ENCODE data around the gene GOLGA1. TPM values are rescaled to one million over a fixed set of nuclear protein-coding genes. Genes with fewer than 3 reads are reported as not detected.

GOLGA1 gene
- total RNA-seq, 2 experiments from 2014 or later, result 13.5 to 19.0 TPM

DNA sequence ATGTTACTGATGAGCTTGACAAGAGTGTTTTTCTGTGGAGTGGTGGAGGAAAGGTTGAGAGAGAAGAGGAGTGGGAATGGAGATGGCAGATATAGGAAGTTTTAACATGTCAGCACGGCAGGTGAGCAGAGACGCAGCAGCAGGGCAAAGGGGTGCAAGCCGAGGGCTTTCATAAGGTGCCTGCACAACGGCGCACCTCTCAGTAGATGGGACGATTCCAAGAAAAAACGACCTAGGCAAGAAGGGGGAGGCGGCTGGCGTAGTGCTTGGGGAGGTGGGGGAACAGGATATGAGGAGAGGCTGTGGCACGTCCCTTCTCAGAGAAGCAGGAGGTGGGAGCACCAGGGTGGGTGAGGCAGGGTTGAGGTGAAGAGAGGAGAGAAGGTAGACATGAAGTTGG lies 54.4 kb downstream of the GOLGA1 start:
- no peak for ATAC-seq
- H3K9me3 Mint-ChIP-seq (ENCODE audit: low read depth), result no peaks in the 10 kb centered on the region
- H3K36me3 Mint-ChIP-seq, result peaks cover 15% of the 10 kb centered on the region
- CTCF ChIA-PET, result interaction anchor here (0.9 to 1.8 kb wide), 3 partner anchors 24 to 257 kb away, joined by 3 to 5 read pairs (median 3); partner anchors contain the start of genes ARPC5L, SCAI and WDR38
- no peak for DNase-seq
- H3K4me3 Mint-ChIP-seq, result no peak overlapping the region
- H3K4me1 Mint-ChIP-seq, result no peaks in the 10 kb centered on the region
- H3K27ac Mint-ChIP-seq, result no peak overlapping the region
- no peaks in the 10 kb centered on the region for H3K27me3 Mint-ChIP-seq

DNA sequence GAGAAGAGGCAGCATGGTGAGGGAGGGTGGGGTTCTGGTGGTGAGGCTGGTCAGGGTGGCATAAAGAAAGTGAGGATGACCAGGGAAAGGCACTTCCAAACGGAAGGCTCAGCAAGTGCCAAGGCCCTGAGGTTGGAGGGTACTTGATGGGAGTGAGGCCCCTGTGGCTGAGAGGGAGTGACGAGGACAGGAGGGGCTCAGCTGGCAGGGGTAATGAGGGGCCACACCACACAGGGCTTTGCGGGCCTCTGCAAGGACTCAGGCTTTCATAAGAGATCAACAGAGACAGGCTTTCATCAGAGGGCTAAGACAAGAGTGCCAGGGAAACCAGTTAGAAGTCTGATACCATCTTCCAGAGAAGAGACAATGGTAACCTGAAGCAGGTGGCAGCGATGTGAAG lies 55.3 kb downstream of the GOLGA1 start:
- no peaks in the 10 kb centered on the region for H3K27me3 Mint-ChIP-seq
- no peaks in the 10 kb centered on the region for H3K4me1 Mint-ChIP-seq
- H3K4me3 Mint-ChIP-seq, result no peak overlapping the region
- DNase-seq (no peak), ATAC-seq (no peak)
- H3K36me3 Mint-ChIP-seq, result peaks cover 12% of the 10 kb centered on the region
- no peak overlapping the region for H3K27ac Mint-ChIP-seq
- H3K9me3 Mint-ChIP-seq (ENCODE audit: low read depth), result no peaks in the 10 kb centered on the region
- CTCF ChIA-PET, result interaction anchor here (0.9 to 1.8 kb wide), 2 partner anchors 23 to 32 kb away, joined by 3 to 5 read pairs; partner anchors contain the start of genes ARPC5L and WDR38

DNA sequence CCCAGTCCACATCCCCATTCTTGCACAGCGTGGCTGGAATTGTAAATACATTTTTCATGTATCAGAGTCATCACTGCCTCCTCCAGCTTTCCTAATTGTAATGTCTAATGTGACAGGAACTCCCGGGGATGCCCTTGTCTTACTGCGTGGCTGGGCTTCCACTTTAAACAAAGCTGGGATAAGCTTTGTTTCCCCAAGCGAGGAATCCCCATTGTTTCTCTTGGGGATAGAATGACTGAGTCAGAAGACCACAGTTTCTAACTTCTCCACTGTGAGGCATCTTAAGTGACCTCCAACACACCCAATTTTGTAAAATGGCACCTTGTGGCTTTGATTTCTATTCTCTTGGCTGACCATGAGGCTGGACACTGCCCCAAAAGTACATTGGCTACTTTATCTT lies 56.5 kb downstream of the GOLGA1 start:
- Mint-ChIP-seq H3K4me1 (no peaks in the 10 kb centered on the region), H3K27ac (no peak overlapping the region), H3K9me3 (ENCODE audit: low read depth) (no peaks in the 10 kb centered on the region), H3K36me3 (peaks cover 14% of the 10 kb centered on the region), H3K27me3 (no peaks in the 10 kb centered on the region), H3K4me3 (no peak overlapping the region)
- no peak for ATAC-seq
- CTCF ChIA-PET, result no interaction called here
- no peak for DNase-seq

DNA sequence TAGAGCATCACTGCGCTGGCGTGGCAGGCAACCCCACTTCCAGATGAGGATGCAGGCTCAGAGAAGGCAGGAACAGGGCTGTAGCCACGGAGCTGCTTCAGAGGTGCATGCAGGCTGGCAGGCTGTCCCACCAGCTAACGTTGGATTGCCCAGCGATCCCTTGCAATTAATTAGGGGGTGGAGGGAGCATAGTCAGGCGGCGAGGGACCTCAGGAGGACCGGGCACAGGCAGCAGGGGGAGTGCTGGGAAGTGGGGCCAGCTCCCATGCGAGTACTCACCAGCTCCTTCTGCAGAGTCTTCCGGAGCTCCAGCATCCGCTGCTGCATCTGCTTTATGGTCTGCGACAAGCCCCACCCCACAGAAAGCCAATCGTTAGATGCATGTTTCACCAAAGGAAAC lies 58.7 kb downstream of the GOLGA1 start:
- Mint-ChIP-seq H3K27ac (no peak overlapping the region), H3K36me3 (peaks cover 24% of the 10 kb centered on the region), H3K4me1 (no peaks in the 10 kb centered on the region), H3K4me3 (no peak overlapping the region), H3K27me3 (no peaks in the 10 kb centered on the region), H3K9me3 (ENCODE audit: low read depth) (no peaks in the 10 kb centered on the region)
- CTCF ChIA-PET, result interaction anchor here (1.2 to 1.7 kb wide), 2 partner anchors 30 to 111 kb away, joined by 3 to 5 read pairs; no protein-coding TSS in a partner anchor
- DNase-seq (no peak), ATAC-seq (no peak)

DNA sequence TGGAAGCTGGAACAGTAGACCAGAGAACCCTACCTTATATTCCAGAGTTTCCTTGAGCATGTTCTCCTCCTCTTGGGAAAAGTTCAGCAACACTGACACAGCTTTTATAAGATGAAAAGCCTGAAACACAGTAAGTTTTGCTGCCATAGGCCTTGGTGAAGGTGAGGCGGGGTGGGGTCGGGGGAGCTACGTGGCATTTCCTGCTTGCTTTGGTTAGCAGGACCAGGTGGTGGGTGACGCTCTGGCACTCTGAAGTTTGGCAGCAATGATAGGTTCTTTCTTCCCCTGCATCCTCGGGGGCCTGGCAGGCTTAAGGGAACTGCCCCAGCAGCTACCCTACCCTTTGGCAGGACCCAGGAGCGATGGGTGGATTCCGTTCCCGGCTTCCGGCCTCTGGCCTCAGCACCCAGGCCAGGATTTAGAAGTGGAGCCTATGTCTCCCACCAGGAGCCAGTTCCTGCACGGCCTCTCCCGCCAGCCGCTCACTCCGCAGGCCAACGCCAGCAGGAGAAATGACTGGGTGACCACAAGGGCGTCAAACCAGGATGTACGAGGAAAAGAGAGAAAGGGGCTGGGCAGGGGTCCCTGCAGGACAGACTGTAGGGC lies 59.6 kb downstream of the GOLGA1 start:
- H3K4me1 Mint-ChIP-seq, result peaks cover 3% of the 10 kb centered on the region
- H3K4me3 Mint-ChIP-seq, result no peak overlapping the region
- H3K27ac Mint-ChIP-seq, result no peak overlapping the region
- DNase-seq, result no peak
- no peaks in the 10 kb centered on the region for H3K27me3 Mint-ChIP-seq
- no peak for ATAC-seq
- CTCF ChIA-PET, result no interaction called here
- H3K36me3 Mint-ChIP-seq, result peaks cover 28% of the 10 kb centered on the region
- H3K9me3 Mint-ChIP-seq (ENCODE audit: low read depth), result no peaks in the 10 kb centered on the region

DNA sequence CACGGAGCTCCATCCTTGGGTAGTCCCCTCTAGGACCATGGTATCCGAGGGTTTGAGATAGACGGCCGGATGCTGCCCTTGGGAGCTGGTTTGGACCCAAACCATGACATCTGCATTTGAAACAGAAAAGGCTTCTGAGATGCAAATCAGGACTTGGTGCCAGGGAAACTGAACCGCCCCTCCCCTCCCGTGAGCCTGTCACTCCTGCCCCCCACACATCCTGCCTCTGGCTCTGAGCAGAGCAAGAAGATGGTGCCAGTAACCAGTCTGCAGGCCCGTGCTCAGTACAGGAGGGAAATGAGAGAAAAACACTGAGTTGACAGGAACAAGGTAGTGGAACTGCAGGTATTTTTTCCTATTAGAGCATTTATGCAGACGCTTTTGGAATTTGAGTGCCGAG lies 60.4 kb downstream of the GOLGA1 start:
- H3K4me1 Mint-ChIP-seq, result peaks cover 4% of the 10 kb centered on the region
- DNase-seq, result no peak
- H3K27ac Mint-ChIP-seq, result peak overlapping the region; percentile 28
- no peaks in the 10 kb centered on the region for H3K9me3 Mint-ChIP-seq (ENCODE audit: low read depth)
- no peak overlapping the region for H3K4me3 Mint-ChIP-seq
- H3K36me3 Mint-ChIP-seq, result peaks cover 31% of the 10 kb centered on the region
- no peak for ATAC-seq
- H3K27me3 Mint-ChIP-seq, result no peaks in the 10 kb centered on the region
- CTCF ChIA-PET, result interaction anchor here (1.3 kb wide), 1 partner anchor 28 kb away, joined by 3 read pairs; no protein-coding TSS in a partner anchor

- H3K4me3 Mint-ChIP-seq, result no peak overlapping the region
- no peaks in the 10 kb centered on the region for H3K9me3 Mint-ChIP-seq (ENCODE audit: low read depth)
- peak overlapping the region; percentile 3 for H3K27ac Mint-ChIP-seq
- CTCF ChIA-PET, result interaction anchor here (1.3 to 2.4 kb wide), 3 partner anchors 14 to 27 kb away, joined by 3 to 7 read pairs (median 3); partner anchors contain the start of gene WDR38
- DNase-seq (no peak), ATAC-seq (no peak)
- peaks cover 35% of the 10 kb centered on the region for H3K36me3 Mint-ChIP-seq
- no peaks in the 10 kb centered on the region for H3K27me3 Mint-ChIP-seq
- peaks cover 13% of the 10 kb centered on the region for H3K4me1 Mint-ChIP-seq
Measured at GRCh38 chr9:124879226-124879625, 61.7 kb downstream of the GOLGA1 start.

- Mint-ChIP-seq H3K9me3 (ENCODE audit: low read depth) (no peaks in the 10 kb centered on the region), H3K4me3 (no peak overlapping the region), H3K27me3 (no peaks in the 10 kb centered on the region), H3K36me3 (peaks cover 39% of the 10 kb centered on the region), H3K27ac (no peak overlapping the region), H3K4me1 (peaks cover 19% of the 10 kb centered on the region)
- ATAC-seq (no peak), DNase-seq (no peak)
- CTCF ChIA-PET, result interaction anchor here (2.4 kb wide), 1 partner anchor 25 kb away, joined by 7 read pairs; the partner anchor contains the start of gene WDR38
Measured at GRCh38 chr9:124878518-124878917, 62.4 kb downstream of the GOLGA1 start.

DNA sequence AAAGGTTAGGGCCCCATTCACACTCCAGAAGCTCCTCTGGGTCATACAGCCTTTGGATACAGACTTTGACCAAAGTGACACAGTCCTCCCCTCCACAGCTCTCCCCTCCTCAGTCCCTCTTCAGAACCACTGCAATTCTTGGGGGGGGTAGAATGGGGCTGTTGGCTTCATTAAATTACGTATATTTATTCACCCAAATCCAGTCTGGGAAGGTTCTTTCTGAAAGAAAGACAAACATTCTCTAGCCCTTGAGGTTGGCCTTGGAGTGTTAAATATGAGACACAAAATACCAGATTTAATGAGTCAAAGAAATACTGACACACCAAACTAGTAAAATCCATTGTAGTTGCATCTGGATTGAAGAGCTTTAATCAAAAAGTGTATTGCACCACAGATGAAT lies 62.9 kb downstream of the GOLGA1 start:
- Mint-ChIP-seq H3K36me3 (peaks cover 44% of the 10 kb centered on the region), H3K4me1 (peaks cover 24% of the 10 kb centered on the region), H3K9me3 (ENCODE audit: low read depth) (no peaks in the 10 kb centered on the region), H3K4me3 (no peak overlapping the region), H3K27ac (no peak overlapping the region), H3K27me3 (no peaks in the 10 kb centered on the region)
- DNase-seq, result no peak
- CTCF ChIA-PET, result interaction anchor here (0.9 to 2.4 kb wide), 2 partner anchors 24 to 31 kb away, joined by 4 to 7 read pairs; partner anchors contain the start of gene WDR38
- ATAC-seq, result no peak

GRCh38 chr9:124877021-124877782 lies 63.7 kb downstream of the GOLGA1 start:
- Mint-ChIP-seq H3K36me3 (peaks cover 50% of the 10 kb centered on the region), H3K4me1 (peaks cover 31% of the 10 kb centered on the region), H3K27ac (no peak overlapping the region), H3K4me3 (no peak overlapping the region), H3K27me3 (no peaks in the 10 kb centered on the region), H3K9me3 (ENCODE audit: low read depth) (no peaks in the 10 kb centered on the region)
- CTCF ChIA-PET, result interaction anchor here (0.9 to 2.4 kb wide), 2 partner anchors 24 to 30 kb away, joined by 4 to 7 read pairs; partner anchors contain the start of gene WDR38
- no peak for DNase-seq
- no peak for ATAC-seq

DNA sequence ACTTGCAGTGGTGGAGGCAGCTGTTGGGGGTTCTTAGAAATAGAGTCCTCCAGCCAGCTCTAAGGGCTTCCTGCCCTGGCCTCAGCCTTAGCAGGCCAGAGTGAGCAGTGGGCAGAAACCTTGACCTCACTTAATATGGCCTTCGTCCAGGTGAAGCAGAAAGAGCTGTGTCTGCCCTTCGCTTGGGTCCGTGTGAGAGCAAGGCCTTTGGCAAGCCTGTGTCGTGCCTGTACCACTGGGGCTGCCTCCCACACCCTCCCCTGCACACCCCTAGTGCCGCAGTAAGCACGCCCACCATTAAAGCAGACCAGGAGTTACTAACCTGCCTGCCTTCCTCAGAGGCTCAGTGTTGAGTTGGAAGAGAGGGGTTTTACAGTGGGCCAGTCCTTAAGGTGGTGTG lies 65.4 kb downstream of the GOLGA1 start:
- DNase-seq, result no peak
- H3K27ac Mint-ChIP-seq, result no peak overlapping the region
- H3K27me3 Mint-ChIP-seq, result no peaks in the 10 kb centered on the region
- H3K9me3 Mint-ChIP-seq (ENCODE audit: low read depth), result no peaks in the 10 kb centered on the region
- peaks cover 65% of the 10 kb centered on the region for H3K36me3 Mint-ChIP-seq
- H3K4me3 Mint-ChIP-seq, result no peak overlapping the region
- H3K4me1 Mint-ChIP-seq, result peaks cover 47% of the 10 kb centered on the region
- no peak for ATAC-seq
- CTCF ChIA-PET, result no interaction called here

DNA sequence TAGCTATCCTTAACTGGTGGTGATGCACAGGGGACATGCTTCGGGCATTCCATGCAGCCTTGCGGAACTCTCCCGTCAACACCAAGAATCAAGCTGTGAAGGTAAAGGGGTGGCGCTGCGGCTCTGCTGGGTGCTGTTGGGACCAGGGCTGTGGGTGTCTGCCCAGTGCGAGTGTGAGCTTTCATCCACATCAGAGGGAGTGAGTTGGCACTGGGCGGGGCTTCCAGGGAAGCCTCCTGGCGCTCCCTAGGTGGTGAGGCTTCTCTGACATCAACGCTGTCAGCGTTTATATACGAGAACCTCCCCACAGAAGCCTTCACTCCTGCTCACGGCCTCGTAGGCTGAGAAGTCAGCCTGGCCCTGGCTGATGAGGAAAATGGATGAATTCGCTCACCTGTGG lies 67.2 kb downstream of the GOLGA1 start:
- H3K4me1 Mint-ChIP-seq, result peaks cover 51% of the 10 kb centered on the region
- H3K27me3 Mint-ChIP-seq, result no peaks in the 10 kb centered on the region
- H3K36me3 Mint-ChIP-seq, result peaks cover 67% of the 10 kb centered on the region

GRCh38 chr9:124871156-124871561 lies 69.7 kb downstream of the GOLGA1 start:
- Mint-ChIP-seq H3K36me3 (peaks cover 53% of the 10 kb centered on the region), H3K27me3 (no peaks in the 10 kb centered on the region), H3K4me1 (peaks cover 61% of the 10 kb centered on the region), H3K4me3 (peak overlapping the region; percentile 92), H3K9me3 (ENCODE audit: low read depth) (no peaks in the 10 kb centered on the region), H3K27ac (peak overlapping the region; percentile 99)
- DNase-seq (no peak), ATAC-seq (no peak)
- CTCF ChIA-PET, result interaction anchor here (0.7 to 3.7 kb wide), 4 partner anchors 10 to 98 kb away, joined by 3 to 22 read pairs (median 12); partner anchors contain the start of genes ARPC5L, RPL35 and WDR38

More for the DNA sequence above, 67.2 kb downstream of the GOLGA1 start:
- ATAC-seq (no peak), DNase-seq (no peak)
- Mint-ChIP-seq H3K9me3 (ENCODE audit: low read depth) (no peaks in the 10 kb centered on the region), H3K27ac (peak overlapping the region; percentile 65), H3K4me3 (peak overlapping the region; percentile 30)
- CTCF ChIA-PET, result interaction anchor here (1.1 to 2.3 kb wide), 3 partner anchors 12 to 21 kb away, joined by 6 to 9 read pairs (median 9); partner anchors contain the start of genes ARPC5L, RPL35 and WDR38
